Measurements from ENCODE around the gene YIF1A.

Gene YIF1A

GRCh38 chr11:66268952-66269905 lies 19.7 kb downstream of the YIF1A start:
- Histone ChIP-seq H3K9me3 (ENCODE audit: severe bottlenecking) (no peaks in the 10 kb centered on the region), H3K27ac (peak overlapping the region; percentile 98), H3K27me3 (ENCODE audit: insufficient read depth, low read depth, severe bottlenecking) (no peaks in the 10 kb centered on the region), H3K4me3 (ENCODE audit: low read depth, low read length) (peak overlapping the region; percentile 70), H3K36me3 (peaks cover 65% of the 10 kb centered on the region)
- TF ChIP-seq CTCF (IDR thresholded peaks at IDR 0.05; ENCODE audit: low read depth, low read length): 0 out of 2 replicates have a peak, but pooled peaks have one; percentile 24
- peak; percentile 41 for DNase-seq

DNA sequence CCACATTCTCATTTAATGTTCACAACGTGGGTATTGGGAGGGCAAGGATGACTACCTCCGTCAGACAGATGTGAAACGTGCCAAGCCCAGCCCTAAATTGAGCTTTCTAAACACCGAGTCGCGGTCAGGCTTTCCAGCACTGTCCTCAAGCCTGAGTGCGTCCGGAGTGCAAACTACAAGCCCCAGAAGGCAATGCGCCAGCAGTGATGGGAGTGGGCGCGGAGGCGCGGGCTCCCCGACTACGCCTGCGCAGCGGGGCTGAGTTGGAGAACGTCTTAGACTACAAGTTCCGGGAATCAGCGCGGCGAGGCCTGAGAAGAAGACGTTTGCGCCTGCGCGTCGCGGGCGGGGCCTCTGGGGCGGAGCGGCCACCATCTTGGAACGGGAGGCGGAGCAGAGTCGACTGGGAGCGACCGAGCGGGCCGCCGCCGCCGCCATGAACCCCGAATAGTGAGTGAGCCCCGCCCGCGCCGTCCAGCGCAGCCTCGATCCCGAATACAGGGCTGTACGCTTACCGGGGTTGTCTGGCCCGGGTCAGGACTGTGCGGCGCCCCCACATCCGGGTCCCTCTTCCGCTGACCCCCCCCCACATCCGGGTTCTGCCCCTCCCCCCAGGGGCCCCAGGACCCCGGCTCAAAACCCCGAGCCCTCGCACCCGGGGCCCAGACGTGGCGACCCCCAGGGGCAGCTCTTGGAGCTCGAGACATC lies 20.5 kb downstream of the YIF1A start, which contains the start of gene RAB1B:
RAB1B (plus strand) TSS at position 396 of the 708 bp plus-strand sequence; CDS start at position 437, 41 bp downstream.
- Histone ChIP-seq H3K27ac (peak within 1 kb of the TSS; percentile 98), H3K36me3 (peaks cover 60% of the 10 kb centered on the region), H3K27me3 (ENCODE audit: insufficient read depth, low read depth, severe bottlenecking) (no peaks in the 10 kb centered on the region), H3K4me3 (ENCODE audit: low read depth, low read length) (peak within 1 kb of the TSS; percentile 70), H3K9me3 (ENCODE audit: severe bottlenecking) (no peaks in the 10 kb centered on the region)
- DNase-seq: peak; percentile 99
- no peak for TF ChIP-seq CTCF (IDR thresholded peaks at IDR 0.05; ENCODE audit: low read depth, low read length)

GRCh38 chr11:66267379-66268243 lies 21.3 kb downstream of the YIF1A start:
- H3K4me3 ChIP-seq (ENCODE audit: low read depth, low read length): peak overlapping the region; percentile 70
- no peaks in the 10 kb centered on the region for H3K27me3 ChIP-seq (ENCODE audit: insufficient read depth, low read depth, severe bottlenecking)
- TF ChIP-seq CTCF (IDR thresholded peaks at IDR 0.05; ENCODE audit: low read depth, low read length): no peak
- H3K27ac ChIP-seq: peak overlapping the region; percentile 98
- H3K36me3 ChIP-seq: peaks cover 60% of the 10 kb centered on the region
- peak; percentile 87 for DNase-seq
- H3K9me3 ChIP-seq (ENCODE audit: severe bottlenecking): no peaks in the 10 kb centered on the region

DNA sequence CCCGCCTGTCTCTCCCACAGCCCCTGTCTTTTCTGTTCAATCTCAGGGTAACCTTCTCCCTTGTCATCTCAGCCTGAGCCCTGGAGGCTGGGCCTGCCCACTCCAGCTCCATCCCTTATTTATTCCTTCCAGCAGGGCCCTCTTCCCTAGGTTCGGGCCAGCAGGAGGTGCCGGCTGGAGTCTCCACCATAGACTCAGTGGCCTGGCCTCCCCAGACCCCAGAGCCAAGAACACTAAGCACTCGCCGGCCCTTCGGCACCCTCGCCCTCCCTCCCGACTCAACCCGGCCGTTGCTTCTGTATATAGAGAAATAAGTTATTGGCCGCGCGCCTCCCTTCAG lies 21.9 kb downstream of the YIF1A start:
- TF ChIP-seq CTCF (IDR thresholded peaks at IDR 0.05; ENCODE audit: low read depth, low read length): peak; percentile 16; the same call in 1 of the 2 replicates
- DNase-seq: peak; percentile 38
- Histone ChIP-seq H3K27me3 (ENCODE audit: insufficient read depth, low read depth, severe bottlenecking) (no peaks in the 10 kb centered on the region), H3K27ac (peak overlapping the region; percentile 65), H3K36me3 (peaks cover 60% of the 10 kb centered on the region), H3K9me3 (ENCODE audit: severe bottlenecking) (no peaks in the 10 kb centered on the region), H3K4me3 (ENCODE audit: low read depth, low read length) (peak overlapping the region; percentile 70)

- H3K9me3 ChIP-seq (ENCODE audit: severe bottlenecking): no peaks in the 10 kb centered on the region
- H3K27me3 ChIP-seq (ENCODE audit: insufficient read depth, low read depth, severe bottlenecking): no peaks in the 10 kb centered on the region
- H3K36me3 ChIP-seq: peaks cover 60% of the 10 kb centered on the region
- DNase-seq: no peak
- peak overlapping the region; percentile 65 for H3K27ac ChIP-seq
- H3K4me3 ChIP-seq (ENCODE audit: low read depth, low read length): no peak overlapping the region
- no peak for TF ChIP-seq CTCF (IDR thresholded peaks at IDR 0.05; ENCODE audit: low read depth, low read length)
Measured at GRCh38 chr11:66266378-66267038, 22.4 kb downstream of the YIF1A start.

Data from WERI-Rb-1 (cell line).